Mesenteric fat pad (tissue), 1 donor: ENCODE measurements around the gene PIGR. TPM values are rescaled to one million over a fixed set of nuclear protein-coding genes. Genes with fewer than 3 reads are reported as not detected.

Source experiments
- DNase-seq: peaks from one replicate; pipeline ENCODE4 v3.0.0-alpha.2; 2020; ENCODE audit warnings: low spot score
- total RNA-seq: library from RNA; stranded (reverse); fragmentation: NEBNext Ultra II Directional; extraction: Animal tissue kit (Norgen Biotek cat#: 25700); gene quantifications from one replicate; pipeline ENCODE4 v1.2.1, GENCODE V29; 2021
- donor health status: DM: yes; HTN: yes; CAD: no.

PIGR gene
- total RNA-seq, 1 donor from 2014 or later, result 6.9 TPM

DNA sequence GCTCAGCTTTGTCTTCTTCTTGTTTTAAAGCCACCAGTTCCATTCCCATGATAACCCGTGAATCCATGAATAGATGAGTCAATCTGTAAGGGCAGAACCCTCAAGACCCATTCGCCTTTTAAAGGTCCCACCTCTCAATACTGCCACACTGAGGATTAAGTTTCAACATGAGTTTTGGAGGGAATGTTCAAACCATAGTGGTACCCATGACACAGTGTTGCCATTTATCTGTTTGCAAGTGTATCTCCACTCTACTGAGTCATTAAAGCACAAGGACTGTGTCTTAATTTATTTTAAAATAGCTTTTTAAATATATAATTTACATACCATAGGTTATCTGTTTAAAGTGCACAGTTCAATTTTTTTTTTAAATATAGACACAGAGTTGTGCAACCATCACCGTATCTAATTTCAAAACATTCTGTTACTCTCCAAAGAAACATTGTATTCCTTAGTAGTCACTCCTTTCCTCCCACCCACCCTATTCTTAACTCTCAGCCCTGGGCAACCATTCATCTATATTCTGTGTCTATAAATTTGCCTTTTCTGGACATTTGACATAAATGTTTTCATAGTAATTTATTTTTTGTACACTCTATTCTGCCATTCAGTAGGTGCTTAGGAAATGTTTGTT lies 53.8 kb downstream of the PIGR start:
- no peak for DNase-seq

- no peak for DNase-seq
These were observed 54.9 kb downstream of the PIGR start for GRCh38 chr1:206891412-206891811.

DNA sequence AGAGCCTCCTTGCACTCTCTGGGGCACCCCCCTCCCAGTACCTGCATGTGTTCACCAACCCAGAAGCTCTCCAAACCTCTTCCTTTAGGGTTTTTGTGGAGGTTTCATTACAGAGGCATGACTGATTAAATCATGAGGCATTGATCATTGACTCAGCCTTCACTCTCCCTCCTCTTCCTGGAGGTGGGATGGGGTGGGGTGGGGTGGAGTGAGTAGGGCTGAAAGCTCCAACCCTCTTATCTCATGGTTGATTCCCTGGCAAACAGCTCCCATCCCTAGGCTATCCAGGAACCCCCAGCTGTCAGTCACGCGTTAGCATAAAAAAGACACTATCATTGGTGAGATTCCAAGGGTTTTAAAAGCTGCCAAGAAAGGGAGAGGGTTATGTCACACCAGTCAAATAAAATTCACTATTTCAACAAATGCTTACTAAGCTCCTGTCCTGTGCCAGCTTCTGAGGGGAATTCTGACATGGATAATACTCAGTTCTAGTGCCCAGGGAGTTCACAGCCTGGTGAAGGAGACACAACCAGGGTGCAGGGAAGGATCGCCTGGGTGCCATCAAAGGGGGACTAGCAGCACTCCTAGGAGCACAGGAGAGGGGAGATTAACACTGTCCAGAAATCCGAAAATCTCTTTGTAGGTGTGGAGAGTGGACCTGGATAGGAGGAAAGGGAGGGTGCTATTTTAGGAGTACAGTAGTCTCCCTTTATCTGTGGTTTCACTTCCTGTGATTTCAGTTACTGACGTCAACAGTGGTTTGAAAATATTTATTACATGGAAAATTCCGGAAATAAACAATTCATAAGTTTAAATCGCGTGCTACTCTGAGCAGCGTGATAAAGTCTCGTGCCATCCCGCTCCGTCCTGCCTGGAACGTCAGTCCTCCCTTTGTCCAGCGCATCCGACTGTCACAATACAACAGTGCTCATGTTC lies 55.9 kb downstream of the PIGR start:
- no peak for DNase-seq

GRCh38 chr1:206887701-206888100 lies 58.6 kb downstream of the PIGR start:
- DNase-seq, result no peak

DNA sequence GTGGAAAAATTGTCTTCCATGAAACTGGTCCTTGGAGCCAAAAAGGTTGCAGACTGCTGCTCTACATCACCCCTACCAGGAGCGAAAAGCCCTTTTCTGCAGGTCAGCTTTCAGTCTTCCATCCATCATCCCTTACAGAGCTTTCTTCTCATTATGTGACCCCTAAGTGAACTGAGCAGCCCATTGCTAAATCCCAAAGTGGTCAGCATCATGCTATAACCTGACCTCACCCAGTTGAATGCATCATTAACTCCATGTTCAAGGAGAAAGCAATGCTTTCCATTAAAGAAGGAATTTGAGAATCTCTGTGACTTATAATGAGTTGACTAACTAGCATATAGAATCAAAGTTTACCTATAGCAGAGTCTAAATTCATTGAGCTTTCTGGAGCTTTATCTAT lies 59.4 kb downstream of the PIGR start:
- no peak for DNase-seq

DNA sequence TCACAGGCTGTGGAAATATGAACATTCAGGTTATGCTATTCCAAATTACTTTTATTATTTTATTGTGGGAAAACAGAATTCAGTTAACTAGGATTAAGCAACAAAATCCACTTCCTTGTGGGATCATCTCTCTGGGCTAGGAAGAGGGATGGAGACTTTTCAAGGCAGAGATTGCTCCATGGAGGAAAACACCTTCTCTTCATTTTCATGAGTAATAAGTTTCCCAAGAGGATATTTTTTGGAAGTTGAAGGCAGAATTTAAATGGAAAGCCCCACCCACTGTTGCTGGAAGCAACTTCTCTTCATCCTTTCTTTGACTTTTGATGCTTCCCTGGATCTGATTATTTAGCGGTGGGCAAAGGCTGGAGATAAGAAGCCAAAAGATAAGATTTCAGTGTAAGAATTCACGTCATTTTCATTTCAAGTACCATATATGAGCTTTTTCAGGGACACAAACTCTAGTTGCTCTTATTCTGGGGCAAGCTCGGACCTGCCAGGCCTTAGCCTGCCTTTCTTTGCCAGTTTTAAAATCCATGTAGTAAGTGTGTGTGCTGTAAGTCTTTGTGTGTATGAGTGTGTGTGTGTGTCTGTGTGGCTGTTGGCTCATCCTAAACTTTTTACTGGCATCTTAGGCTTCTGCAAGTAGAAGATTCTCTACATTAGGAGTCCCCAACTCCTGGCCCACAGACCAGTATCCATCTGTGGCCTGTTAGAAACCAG lies 60.8 kb downstream of the PIGR start:
- no peak for DNase-seq

- no peak for DNase-seq
These were observed 62.4 kb downstream of the PIGR start for GRCh38 chr1:206883876-206884275.

- DNase-seq, result no peak
These were observed 63.1 kb downstream of the PIGR start for GRCh38 chr1:206883160-206883559.

- DNase-seq, result no peak
These were observed 63.7 kb downstream of the PIGR start for GRCh38 chr1:206882555-206882954.

DNA sequence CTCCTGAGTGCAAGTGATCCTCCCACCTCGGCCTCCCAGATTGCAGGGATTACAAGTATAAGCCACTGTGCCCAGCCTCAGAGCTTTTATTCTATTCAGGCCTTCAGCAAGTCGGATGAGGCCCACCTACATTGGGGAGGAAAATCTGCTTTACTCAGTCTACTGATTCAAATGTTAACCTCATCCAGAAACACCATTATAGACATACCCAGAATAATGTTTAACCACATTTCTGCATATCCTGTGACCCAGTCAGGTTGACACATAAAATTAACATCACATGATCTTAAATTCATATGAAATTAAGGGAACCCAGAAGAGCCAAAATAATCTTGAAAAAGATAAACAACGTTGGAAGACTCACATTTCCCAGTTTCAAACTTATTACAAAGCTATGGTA lies 66.0 kb downstream of the PIGR start:
- no peak for DNase-seq

Other genes starting within 250 kb of the PIGR start
- not detected for gene IL19, start 175.7 kb downstream of the PIGR start, total RNA-seq
- 23.0 TPM for gene IL10, start 174.0 kb downstream of the PIGR start, total RNA-seq
- gene IL20, start 80.8 kb downstream of the PIGR start, total RNA-seq, result not detected
- not detected for gene IL24, start 49.0 kb downstream of the PIGR start, total RNA-seq
- gene FCMR, start 24.5 kb downstream of the PIGR start, total RNA-seq, result 5.8 TPM
- gene FCAMR, start 24.0 kb upstream of the PIGR start, total RNA-seq, result not detected
- gene C1orf116, start 86.3 kb upstream of the PIGR start, total RNA-seq, result 0.10 TPM
- 5.4 TPM for gene YOD1, start 104.7 kb upstream of the PIGR start, total RNA-seq
- 11.1 TPM for gene PFKFB2, start 106.8 kb upstream of the PIGR start, total RNA-seq
- 2.6 TPM for gene C4BPB, start 142.4 kb upstream of the PIGR start, total RNA-seq
- not detected for gene C4BPA, start 157.8 kb upstream of the PIGR start, total RNA-seq